ENCODE data around the gene ETHE1. TPM values are rescaled to one million over a fixed set of nuclear protein-coding genes. Genes with fewer than 3 reads are reported as not detected.
A peak's percentile ranks its signal among the peaks of the same experiment; 100 is the strongest.

The ETHE1 gene, protein sequence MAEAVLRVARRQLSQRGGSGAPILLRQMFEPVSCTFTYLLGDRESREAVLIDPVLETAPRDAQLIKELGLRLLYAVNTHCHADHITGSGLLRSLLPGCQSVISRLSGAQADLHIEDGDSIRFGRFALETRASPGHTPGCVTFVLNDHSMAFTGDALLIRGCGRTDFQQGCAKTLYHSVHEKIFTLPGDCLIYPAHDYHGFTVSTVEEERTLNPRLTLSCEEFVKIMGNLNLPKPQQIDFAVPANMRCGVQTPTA
- total RNA-seq: 59.3 and 59.7 TPM in 2 replicates

DNA sequence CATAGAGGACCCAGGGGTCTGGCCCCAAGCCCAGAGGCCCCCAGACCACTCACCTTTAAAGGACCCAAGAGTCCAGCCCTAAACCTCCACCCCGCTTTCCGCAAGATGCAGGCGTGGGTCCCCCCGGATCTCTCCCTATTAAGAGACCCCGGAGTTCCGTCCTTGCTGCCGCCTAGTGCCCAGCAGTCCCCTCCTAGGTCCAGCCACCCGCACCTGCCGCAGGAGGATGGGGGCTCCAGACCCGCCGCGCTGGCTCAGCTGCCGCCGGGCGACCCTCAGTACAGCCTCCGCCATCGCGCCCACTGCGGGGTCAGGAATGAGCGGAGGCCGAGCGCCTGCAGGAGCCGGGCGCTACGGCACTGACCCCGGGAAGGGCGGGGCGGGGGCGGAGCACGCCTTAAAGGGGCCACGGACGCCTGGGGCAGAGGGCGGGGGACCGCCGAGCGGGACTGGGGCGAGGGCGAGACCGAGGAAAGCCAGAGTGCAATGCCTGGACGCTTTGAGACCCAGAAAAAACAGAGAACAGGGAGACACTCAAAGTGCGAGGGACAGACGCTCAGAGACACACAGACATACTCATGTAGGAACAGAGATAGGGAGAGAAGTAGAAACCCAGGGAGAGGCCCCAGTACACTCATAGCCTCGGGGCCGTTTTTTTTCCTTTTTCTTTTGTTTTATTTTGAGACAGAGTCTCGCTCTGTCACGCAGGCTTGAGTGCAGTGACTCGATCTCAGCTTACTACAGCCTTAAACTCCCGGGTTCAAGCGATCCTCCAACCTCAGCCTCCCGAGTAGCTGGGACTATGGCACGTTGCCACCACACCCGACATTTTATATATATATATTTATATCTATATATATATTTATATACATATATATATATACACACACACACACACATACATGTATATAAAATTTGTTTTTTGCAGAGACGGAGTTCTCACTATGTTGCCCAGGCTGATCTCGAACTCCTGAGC lies at the start of gene ETHE1:
Gene ETHE1 (minus strand): TSS at position 318 of the 976 bp plus-strand sequence. CDS start 24 bp downstream, at position 294.
- intact Hi-C loops (cut with micrococcal nuclease): loop anchor here (1.0 to 5.0 kb wide), 3 partner anchors 69 to 1880 kb away; partner anchors contain the start of genes IRGQ, KCNN4, POLR1G and PPP1R13L

DNA sequence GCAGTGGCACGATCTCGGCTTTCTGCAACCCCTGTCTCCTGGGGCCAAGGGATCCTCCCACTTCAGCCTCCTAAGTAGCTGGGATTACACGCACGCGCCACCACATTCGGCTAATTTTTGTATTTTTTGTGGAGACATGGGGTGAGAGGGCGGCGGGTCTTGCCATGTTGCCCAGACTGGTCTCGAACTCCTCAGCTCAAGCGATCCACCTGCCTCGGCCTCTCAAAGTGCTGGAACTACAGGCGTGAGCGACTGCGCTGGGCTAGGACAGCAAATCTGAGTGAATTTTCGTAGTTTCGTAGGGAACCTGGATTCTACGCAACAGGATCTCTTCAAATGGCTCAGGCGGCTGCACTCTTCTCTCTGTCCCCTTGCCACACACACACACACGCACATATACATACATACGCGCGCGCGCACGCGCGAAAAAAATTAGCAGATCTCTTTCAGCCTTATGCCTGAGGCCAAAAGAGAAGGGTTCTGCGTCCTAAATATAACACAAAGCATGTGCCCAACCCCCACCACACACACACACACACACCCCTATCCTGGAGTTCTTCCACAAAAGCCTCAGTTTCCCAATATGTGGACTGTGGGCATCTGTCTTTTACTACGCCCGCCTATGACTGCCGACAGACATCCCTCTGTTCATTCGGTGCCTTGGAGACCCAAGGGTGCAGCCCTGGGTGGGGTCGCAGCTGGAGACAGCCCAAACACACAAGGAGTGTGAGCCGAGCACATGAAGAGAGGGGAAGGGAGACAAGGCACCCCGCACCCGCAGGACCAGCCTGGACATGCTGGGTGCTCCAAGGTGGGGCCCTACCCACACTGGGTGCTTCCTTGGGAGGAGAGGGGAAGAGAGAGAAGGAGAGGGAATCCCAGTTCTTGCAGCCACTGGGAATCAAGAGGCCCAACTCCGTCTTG lies 49.2 kb upstream of the ETHE1 start:
- Mint-ChIP-seq H3K4me1 (peaks cover 30% of the 10 kb centered on the region), H3K36me3 (ENCODE audit: low read depth) (peaks cover 14% of the 10 kb centered on the region), H3K27me3 (no peaks in the 10 kb centered on the region), H3K9me3 (no peaks in the 10 kb centered on the region), H3K27ac (peak overlapping the region; percentile 68), H3K4me3 (peak overlapping the region; percentile 96)
- intact Hi-C loops (cut with micrococcal nuclease): loop anchor here (1.0 to 5.0 kb wide), 5 partner anchors 20 to 129 kb away; partner anchors contain the start of genes IRGQ, ZNF428, ZNF575 and ZNF576
- DNase-seq: peak; percentile 68

More for the DNA sequence above, at the start of gene ETHE1:
- peak within 1 kb of the TSS; percentile 84 for H3K4me3 Mint-ChIP-seq
- no peaks in the 10 kb centered on the region for H3K27me3 Mint-ChIP-seq
- peak; percentile 96 for DNase-seq
- H3K27ac Mint-ChIP-seq: peak within 1 kb of the TSS; percentile 97
- H3K9me3 Mint-ChIP-seq: no peaks in the 10 kb centered on the region
- peaks cover 9% of the 10 kb centered on the region for H3K36me3 Mint-ChIP-seq (ENCODE audit: low read depth)
- H3K4me1 Mint-ChIP-seq: peaks cover 26% of the 10 kb centered on the region

DNA sequence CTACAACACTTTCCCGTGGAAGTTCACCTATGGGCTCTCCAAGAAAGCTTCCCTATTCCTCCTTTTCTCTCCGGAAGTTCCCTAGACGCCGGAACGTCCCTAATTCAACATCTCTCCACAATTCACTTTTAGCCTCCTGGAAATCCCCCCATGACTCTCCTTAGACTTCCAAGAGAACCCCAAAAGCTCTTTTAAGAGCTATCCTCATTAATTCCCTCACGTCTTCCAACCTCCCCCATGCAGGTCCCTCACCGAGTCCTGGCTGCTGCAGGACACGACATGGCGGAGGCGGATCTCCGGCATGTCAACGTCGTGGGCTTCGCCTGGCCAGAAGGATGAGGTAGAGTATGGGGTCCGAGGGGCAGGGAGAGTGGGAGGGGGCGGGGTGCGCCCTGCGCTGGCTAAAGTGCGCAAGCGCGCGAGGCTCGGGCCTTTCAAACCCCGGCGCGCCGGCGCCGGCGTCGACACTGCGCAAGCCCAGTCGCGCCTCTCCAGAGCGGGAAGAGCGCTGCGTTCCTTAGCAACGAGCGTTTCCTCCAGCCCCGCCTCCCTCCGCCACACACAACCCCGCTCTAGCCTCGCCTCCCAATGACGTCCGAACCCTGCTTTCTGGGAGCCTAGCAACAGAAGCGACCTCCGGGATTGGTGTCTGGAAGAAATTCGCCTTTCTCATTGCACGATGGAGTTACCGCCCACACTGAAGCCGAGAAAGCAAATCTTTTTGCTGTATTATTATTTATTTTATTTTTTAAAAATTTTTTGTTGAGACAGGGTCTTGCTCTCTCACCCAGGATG lies 48.4 kb upstream of the ETHE1 start, which contains the start of the genes PINLYP and XRCC1:
Gene PINLYP (plus strand): TSS at position 646 of the 795 bp plus-strand sequence. CDS start 1,391 bp downstream, outside the sequence.
Gene XRCC1 (minus strand): TSS at position 372 of the 795 bp plus-strand sequence. CDS start 69 bp downstream, at position 303.
- Mint-ChIP-seq H3K36me3 (ENCODE audit: low read depth) (peaks cover 14% of the 10 kb centered on the region), H3K27ac (peak within 1 kb of the TSS; percentile 94), H3K9me3 (no peaks in the 10 kb centered on the region), H3K27me3 (no peaks in the 10 kb centered on the region), H3K4me1 (peaks cover 28% of the 10 kb centered on the region), H3K4me3 (peak within 1 kb of the TSS; percentile 96)
- DNase-seq: peak; percentile 99
- intact Hi-C loops (cut with micrococcal nuclease): loop anchor here (1.0 to 5.0 kb wide), 5 partner anchors 21 to 128 kb away; partner anchors contain the start of genes IRGQ, ZNF428, ZNF575 and ZNF576

DNA sequence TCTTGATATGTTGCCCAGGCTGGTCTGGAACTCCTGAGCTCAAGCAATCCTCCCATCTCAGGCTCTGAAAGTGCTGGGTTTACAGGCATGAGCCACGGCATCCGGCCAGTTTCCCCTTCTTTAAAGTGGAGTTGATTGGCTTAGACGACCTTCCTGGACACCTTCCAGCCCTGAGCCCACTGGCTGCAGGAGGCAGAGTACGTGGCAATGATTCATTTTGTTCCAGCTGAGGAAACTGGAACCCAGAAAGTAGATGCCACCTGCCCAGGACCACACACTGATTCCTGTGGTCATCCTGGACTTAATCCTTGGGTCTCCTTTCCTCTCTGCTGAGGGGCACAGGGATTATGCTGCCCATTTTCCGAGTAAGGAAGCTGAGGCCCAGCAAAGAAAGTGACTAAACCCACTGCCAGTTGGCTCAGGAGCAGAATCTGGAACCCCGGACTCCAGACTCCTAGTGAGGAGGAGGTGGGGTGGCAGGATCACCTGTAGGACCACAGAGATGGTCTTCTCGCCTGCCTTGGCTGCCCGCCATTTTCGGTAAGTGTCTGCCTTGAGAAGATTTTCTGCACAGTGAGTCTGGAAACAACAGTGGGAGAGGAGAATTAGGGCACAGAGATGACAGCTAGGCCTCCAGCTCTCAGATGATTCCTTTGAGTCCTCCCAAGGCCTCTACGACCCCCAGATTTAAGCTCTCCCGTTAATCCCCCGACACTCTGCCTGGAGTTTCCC lies 47.6 kb upstream of the ETHE1 start:
- intact Hi-C loops (cut with micrococcal nuclease): loop anchor here (1.0 to 5.0 kb wide), 5 partner anchors 22 to 127 kb away; partner anchors contain the start of genes IRGQ, ZNF428, ZNF575 and ZNF576
- peaks cover 16% of the 10 kb centered on the region for H3K36me3 Mint-ChIP-seq (ENCODE audit: low read depth)
- H3K4me3 Mint-ChIP-seq: peak overlapping the region; percentile 96
- H3K27ac Mint-ChIP-seq: peak overlapping the region; percentile 94
- DNase-seq: peak; percentile 65
- no peaks in the 10 kb centered on the region for H3K27me3 Mint-ChIP-seq
- H3K9me3 Mint-ChIP-seq: no peaks in the 10 kb centered on the region
- H3K4me1 Mint-ChIP-seq: peaks cover 23% of the 10 kb centered on the region

DNA sequence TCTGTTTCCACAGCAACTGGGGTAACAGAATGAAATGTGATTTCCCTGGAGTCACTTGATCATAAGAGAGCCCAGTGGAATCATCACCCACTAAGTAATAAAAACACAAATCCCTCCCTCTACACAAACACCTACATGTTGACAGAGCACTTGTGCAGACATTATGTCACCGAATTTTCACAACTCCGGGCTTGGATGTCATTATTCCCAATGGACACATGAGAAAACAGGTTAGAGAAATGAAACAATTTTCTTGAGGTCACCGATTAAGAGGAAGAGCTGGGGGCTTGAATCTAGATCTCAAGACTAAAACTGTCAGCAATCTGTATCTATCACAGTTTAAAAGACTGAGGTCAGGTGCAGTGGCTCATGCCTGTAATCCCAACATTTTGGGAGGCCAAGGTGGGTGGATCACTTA lies 45.2 kb upstream of the ETHE1 start:
- no peaks in the 10 kb centered on the region for H3K27me3 Mint-ChIP-seq
- H3K4me3 Mint-ChIP-seq: no peak overlapping the region
- no peak for DNase-seq
- intact Hi-C loops (cut with micrococcal nuclease): no loop called here
- H3K27ac Mint-ChIP-seq: no peak overlapping the region
- H3K36me3 Mint-ChIP-seq (ENCODE audit: low read depth): peaks cover 12% of the 10 kb centered on the region
- H3K9me3 Mint-ChIP-seq: no peaks in the 10 kb centered on the region
- H3K4me1 Mint-ChIP-seq: peaks cover 18% of the 10 kb centered on the region

DNA sequence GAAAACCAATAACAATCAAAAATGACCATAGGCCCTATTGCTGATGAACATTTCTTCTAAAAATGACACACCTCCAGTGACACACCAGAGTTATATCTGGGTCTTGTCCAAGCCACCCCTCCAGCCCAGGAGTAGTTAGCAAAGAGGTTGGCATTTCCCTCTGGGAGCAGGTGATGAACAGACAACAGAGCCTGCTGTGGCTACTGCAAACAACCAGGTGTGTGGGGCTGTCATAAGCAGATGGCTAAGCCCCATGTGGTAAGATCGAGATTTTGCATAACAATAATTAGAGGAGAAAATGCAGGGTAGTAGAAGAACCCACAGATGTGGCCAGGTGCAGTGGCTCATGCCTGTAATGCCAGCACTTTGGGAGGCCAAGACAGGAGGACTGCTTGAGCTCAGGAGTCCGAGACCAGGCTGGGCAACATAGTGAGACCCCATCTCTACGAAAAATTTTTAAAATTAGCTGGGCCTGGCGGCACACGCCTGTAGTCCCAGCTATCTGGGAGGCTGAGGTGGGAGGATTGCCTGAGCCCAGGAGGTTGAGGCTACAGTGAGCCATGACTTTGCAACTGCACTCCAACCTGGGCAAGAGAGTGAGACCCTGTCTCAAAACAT lies 43.3 kb upstream of the ETHE1 start:
- no peak for DNase-seq
- Mint-ChIP-seq H3K9me3 (no peaks in the 10 kb centered on the region), H3K4me1 (peaks cover 14% of the 10 kb centered on the region), H3K27me3 (no peaks in the 10 kb centered on the region), H3K27ac (peak overlapping the region; percentile 34), H3K36me3 (ENCODE audit: low read depth) (peaks cover 10% of the 10 kb centered on the region), H3K4me3 (no peak overlapping the region)
- intact Hi-C loops (cut with micrococcal nuclease): no loop called here

DNA sequence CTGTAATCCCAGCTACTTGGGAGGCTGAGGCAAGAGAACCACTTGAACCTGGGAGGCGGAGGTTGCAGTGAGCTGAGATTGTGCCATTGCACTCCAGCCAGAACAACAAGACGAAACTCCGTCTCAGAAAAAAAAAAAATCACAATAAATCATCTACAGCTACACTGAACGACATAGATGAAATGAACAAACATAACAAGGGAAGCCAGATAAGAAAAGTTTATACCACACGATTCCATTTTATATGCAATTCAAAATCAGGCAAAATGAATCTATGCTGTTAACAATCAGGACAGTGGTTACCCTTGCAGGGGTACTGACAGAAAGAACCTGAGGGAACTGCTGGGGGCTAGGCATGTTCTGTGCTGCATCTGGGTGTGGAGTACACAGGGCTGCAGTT lies 42.7 kb upstream of the ETHE1 start:
- no peaks in the 10 kb centered on the region for H3K27me3 Mint-ChIP-seq
- H3K27ac Mint-ChIP-seq: no peak overlapping the region
- H3K4me1 Mint-ChIP-seq: peaks cover 10% of the 10 kb centered on the region
- intact Hi-C loops (cut with micrococcal nuclease): no loop called here
- peaks cover 8% of the 10 kb centered on the region for H3K36me3 Mint-ChIP-seq (ENCODE audit: low read depth)
- H3K9me3 Mint-ChIP-seq: no peaks in the 10 kb centered on the region
- no peak for DNase-seq
- H3K4me3 Mint-ChIP-seq: no peak overlapping the region

DNA sequence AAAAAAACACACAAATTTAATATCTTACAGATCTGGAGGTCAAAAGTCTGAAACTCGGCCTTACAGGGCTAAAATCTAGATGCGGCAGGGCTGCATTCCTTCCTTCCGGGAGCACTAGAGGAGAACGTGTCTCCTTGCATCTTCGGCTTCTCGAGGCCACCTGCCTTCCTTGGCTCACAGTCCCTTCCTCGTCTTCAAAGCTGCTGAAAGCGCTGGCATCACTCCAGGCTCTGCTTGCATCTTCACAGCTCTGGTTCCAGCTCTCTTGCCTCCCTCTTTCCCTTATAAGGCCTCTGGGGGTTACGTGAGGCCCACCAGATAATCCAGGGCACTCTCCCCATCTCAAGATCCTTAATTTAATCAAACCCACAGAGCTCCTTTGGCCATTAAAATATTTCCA lies 37.8 kb upstream of the ETHE1 start:
- H3K4me1 Mint-ChIP-seq: peaks cover 31% of the 10 kb centered on the region

DNA sequence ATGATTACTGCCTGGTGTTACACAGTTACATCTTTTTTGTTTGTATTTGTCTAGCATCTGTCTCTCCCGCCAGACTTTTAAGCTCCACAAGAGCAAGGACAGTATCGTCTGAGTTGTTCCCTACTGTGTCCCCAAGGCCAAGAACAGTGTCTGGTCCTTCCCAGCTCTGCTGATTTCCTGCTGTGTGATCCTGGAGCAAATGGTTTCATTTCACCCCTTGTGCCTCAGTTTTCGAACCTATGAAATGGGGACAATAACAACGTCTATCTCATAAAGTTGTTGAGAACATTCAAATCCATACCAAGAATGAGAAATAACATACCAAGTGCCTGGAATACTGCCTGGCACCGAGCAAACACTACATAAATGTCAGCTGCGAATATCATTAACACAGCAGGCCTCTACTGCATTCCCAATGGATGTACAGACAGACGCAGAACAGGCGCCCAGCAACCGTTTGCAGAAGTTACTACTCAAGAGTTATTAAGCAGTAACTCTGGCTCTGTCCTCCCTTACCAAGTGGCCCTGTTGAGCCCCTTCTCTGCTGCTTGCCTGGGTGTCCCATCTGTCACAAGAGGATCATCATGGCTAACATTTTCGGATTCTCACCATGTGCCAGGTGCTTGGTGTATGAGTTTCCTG lies 36.9 kb upstream of the ETHE1 start:
- peaks cover 31% of the 10 kb centered on the region for H3K4me1 Mint-ChIP-seq
- H3K4me3 Mint-ChIP-seq: no peak overlapping the region
- intact Hi-C loops (cut with micrococcal nuclease): no loop called here
- H3K36me3 Mint-ChIP-seq (ENCODE audit: low read depth): peaks cover 27% of the 10 kb centered on the region
- H3K27me3 Mint-ChIP-seq: no peaks in the 10 kb centered on the region
- peak overlapping the region; percentile 89 for H3K27ac Mint-ChIP-seq
- no peak for DNase-seq
- no peaks in the 10 kb centered on the region for H3K9me3 Mint-ChIP-seq

More for the DNA sequence above, 37.8 kb upstream of the ETHE1 start:
- Mint-ChIP-seq H3K27me3 (no peaks in the 10 kb centered on the region), H3K27ac (no peak overlapping the region), H3K36me3 (ENCODE audit: low read depth) (peaks cover 25% of the 10 kb centered on the region), H3K4me3 (no peak overlapping the region), H3K9me3 (no peaks in the 10 kb centered on the region)
- intact Hi-C loops (cut with micrococcal nuclease): no loop called here
- no peak for DNase-seq

DNA sequence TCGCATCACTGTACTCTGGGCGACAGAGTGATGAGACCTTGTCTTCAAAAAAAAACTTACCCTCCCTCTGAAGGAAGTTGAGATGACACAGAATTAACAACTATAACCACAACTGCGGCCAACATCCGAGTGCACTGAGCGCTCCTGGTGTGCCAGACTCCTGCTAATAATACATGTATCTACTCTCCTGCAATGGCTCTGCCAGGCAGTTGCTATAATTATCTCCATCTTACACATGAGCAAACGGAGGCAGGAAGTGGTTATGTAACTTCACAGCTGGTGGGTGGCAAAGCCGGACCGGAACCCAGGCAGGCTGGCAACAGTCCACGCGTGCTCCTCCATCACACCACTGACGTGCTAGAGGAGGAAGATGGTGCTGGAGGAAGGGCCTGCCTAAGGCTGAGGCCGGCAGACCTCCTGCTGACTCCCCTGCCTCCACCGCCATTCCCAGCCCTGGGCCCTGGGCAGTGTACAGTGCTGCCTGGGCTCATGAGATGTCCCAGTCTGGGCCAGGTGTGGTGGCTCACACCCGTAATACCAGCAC lies 35.8 kb upstream of the ETHE1 start:
- H3K27ac Mint-ChIP-seq: peak overlapping the region; percentile 91
- peak; percentile 87 for DNase-seq
- H3K36me3 Mint-ChIP-seq (ENCODE audit: low read depth): peaks cover 29% of the 10 kb centered on the region
- H3K9me3 Mint-ChIP-seq: no peaks in the 10 kb centered on the region
- peak overlapping the region; percentile 55 for H3K4me3 Mint-ChIP-seq
- H3K4me1 Mint-ChIP-seq: peaks cover 31% of the 10 kb centered on the region
- no peaks in the 10 kb centered on the region for H3K27me3 Mint-ChIP-seq
- intact Hi-C loops (cut with micrococcal nuclease): no loop called here

DNA sequence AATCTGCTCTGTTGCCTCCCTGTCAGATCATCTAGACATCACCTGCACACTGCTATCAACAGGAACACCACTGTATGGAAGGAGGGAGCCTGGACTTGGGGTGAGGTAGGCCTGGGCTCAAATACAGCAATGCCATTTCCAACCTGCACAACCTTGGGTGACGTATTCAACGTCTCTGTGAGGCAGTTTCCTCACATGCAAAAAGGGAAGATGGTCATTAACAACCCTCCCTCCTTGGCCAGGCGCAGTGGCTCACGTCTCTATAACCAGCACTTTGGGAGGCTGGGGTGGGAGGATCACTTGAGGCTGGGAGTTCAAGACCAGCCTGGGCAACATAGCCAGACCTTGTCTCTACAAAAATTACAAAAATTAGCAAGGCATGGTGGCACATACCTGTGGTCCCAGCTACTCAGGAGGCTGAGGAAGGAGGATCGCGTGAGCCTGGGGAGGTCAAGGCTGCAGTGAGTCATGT lies 35.3 kb upstream of the ETHE1 start:
- H3K9me3 Mint-ChIP-seq: no peaks in the 10 kb centered on the region
- H3K4me3 Mint-ChIP-seq: peak overlapping the region; percentile 55
- no peaks in the 10 kb centered on the region for H3K27me3 Mint-ChIP-seq
- H3K27ac Mint-ChIP-seq: peak overlapping the region; percentile 91
- peaks cover 32% of the 10 kb centered on the region for H3K36me3 Mint-ChIP-seq (ENCODE audit: low read depth)
- intact Hi-C loops (cut with micrococcal nuclease): no loop called here
- peaks cover 31% of the 10 kb centered on the region for H3K4me1 Mint-ChIP-seq
- no peak for DNase-seq
